HG03469 (cell line): ENCODE measurements around the gene MRPS25.

Source experiments
- ATAC-seq: cut with Tn5 transposase; IDR thresholded peaks from one replicate; pipeline ENCODE4 v1.9.1; 2021; ENCODE audit warnings: mild to moderate bottlenecking, moderate library complexity, moderate number of reproducible peaks; ENCODE audit not compliant: unreplicated experiment

The MRPS25 gene

DNA sequence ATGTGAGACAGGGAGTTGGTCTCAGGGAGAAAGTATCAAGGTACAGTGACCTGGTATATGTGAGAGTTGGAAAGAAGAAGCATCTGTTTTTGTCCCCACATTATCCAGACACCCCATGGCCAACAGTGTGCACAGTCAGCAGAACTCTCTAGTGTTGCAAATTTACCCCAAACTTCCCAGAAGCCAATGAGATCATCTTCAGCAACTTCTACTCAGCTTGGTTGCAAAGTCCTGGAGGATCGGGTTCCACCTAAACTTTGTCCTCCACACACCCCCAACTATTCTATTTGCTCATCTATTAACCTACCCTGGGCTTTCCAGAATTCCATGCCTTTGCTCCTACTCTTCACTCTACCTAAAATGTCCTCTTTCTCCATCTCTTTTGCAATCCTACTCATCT, 18.1 kb upstream of the MRPS25 start:
- no peak for ATAC-seq

DNA sequence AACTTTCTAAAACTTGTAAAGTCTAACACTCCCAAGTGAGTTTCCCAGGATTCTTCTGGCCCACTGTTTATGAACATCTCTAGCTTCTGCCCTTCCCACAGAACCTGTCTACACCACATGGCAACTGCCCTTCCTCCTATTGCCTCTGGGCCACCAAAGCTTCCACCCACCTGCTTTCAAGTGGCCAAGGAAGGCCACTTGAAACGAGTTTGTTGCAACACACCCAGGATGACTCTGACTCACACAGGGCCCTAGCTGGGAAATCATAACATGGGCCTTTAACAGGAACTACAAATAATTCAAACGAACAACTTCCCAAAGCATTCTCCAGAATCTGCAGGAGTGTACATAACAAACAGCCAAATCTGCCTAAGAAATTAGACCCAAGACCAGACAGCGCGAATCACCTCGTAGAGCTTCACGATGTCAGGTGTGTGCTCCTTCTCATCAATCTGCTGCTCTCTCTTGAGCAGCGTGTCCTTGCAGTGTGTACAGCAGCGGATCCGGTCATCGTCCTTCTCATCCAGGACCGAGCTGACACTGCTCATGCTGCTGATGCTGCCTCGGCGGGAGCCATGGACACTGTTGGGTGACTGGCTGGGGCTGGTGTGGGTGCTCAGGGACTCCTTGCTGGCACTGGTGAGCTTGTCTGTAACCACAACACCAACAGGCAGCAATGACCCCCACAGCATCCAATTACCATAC, 17.0 kb upstream of the MRPS25 start:
- no peak for ATAC-seq

DNA sequence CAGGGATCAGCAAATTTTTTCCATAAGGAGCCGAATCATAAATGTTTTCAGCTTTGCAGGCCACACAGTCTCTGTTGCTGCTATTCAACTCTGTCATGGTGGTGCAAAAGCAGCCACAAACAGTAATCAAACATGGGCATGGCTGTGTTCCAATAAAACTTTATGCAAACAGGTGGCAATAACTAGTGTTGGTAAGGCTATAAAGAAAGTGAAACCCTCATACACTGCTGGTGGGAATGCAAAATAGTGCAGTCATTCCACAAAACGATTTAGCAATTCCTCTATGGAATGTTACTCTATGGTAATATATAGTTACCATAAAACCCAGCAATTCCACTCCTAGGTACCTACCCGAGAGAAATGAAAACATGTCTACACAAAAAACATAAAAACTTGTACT, 14.0 kb upstream of the MRPS25 start:
- no peak for ATAC-seq

DNA sequence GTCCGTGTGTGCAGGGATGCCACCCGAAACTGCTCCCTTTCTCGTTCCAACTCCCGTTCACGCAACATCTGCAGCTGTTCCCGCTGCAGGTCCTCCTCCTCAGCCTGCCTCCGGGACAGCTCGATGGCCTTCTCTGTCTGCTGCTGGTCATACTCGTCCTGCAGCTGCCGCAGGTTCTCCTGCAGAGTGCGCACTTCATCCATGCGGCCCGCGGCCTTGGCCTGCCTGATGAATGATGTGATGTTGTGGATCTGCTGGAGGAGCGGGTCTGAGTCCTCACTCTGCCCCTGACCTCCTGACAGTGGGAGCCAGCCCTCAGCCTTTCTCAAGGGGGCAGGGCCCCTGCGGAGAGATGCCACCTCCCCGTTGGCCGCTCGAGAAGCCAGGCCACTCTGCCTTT, 9.4 kb upstream of the MRPS25 start:
- ATAC-seq, result no peak

DNA sequence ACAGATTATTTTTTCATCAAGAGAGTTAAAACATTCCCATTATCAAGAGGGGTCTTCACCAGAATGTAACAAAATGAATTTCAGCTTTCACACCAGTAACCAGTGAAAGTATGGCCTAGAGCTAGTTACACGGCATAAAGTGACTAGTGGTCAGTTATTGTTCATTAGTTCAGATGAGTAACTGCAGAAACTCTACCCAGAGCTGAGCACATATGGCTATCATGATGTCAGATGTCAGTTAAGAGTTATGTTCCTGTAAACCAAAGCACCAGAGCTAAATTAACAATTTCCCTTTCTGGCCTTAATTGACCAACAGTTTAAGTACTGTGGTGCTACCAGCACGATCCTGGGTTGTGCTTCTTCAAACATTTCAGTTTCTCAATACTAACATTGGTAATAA, 6.6 kb upstream of the MRPS25 start:
- ATAC-seq, result no peak

DNA sequence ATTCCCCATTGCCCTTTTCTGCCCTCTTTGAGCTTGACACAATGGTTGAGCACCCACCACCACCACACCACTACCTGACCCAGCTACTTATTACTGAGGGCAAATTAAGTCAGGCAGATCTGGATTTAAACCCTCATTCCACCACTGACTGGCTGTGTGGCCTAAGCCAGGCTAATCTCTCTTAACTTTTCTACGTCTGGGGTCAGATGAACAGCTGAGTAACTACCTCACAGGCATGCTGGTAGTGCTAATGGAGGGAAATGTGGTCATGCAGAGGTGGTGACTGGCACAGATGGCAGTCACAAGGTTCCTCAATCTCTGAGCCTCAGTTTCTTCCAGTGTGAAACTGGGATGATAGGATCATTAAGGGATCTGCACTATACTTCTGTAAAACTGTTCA, 4.3 kb upstream of the MRPS25 start:
- no peak for ATAC-seq

DNA sequence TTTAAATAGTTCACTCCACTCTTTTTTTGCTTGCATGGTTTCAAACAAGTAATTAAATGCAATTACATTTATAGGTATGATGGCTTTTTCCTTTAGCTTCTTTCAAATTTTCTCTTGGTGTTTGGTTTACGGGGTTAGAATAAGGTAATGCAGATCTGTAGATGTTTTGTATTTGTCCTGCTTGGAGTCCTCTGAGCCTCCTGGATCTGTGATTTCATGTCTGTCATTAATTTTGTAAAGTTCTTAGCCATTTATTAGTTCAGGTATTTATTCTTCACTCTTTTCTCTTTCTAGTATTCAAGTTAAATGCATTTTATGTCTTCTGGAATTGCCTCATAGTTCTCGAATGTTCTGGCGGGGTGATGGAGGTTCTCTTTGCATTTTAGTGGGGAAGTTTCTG, 1.4 kb upstream of the MRPS25 start:
- no peak for ATAC-seq

DNA sequence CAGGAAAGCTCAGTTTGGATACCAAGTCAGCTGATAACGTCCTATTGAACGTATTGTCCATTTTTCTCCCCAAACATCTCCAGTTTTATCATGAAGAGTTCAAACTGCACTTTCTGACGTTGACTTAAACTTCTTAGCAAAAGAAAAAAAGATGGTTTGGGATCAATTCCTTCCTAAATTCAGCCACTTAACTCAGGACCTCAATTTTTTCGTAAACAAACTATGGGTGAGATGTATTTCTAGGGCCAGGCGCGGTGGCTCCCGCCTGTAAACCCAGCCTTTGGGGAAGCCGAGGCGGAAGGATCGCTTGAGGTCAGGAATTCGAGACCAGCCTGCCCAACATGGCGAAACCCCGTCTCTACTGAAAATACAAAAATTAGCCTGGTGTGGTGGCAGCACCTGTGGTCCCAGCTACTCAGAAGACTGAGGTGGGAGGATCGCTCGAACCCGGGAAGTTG, 464 bp upstream of the MRPS25 start:
- ATAC-seq, result no peak

DNA sequence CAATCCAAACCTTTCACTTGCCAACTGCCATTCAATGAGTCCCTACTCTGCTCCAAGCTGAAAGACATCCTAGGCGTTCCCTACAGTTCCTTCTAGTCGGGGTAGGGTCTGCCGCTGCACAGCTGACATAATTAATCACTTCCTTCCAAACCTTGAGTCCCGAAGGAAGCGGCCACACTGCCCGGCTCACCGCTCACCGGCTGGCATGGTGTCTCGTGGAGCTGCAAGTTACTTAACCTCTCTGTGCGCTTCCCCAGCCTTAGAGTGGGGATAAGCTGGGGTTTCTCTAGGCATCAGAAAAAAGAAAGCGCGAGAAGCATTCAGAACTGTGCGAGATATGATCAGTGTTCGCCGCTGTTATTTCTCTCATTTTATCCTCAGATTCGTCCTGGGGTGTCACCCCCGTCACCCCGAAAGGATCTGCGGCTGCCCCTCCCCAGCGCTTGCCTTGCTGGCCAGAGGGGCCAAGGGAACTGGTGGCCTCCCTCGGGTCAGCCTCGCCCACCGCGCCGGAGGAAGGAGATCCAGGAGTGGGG, 748 bp downstream of the MRPS25 start:
- ATAC-seq, result peak; percentile 8

DNA sequence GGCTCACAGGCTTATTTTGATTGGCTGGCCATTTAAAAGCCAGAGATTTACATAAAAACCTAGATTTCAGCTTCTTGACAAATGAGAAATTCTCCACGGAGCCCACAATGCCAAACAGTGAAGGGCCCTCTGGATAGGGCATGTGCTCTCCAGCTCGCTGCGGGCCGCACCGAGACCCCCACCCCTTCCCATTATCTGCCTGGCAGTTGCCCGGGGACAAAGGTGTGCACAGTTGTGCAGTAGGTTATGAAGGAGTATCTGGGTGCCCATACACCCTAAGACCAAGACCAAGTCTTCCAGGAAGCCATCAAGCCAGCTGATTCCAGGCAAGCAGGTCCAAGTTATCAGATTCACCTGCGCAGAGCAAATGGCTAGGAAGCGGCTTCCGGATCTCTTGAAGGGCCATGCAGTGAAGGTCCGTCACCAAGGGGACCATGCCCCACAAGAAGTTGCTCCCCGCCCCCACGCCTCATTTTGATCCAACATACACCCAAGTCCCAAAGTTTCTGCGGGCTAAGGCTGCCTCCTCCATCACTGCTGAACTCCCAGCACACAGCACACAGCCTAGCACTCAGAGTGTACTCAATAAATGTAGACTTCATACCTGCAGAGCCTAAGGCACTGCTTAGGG, 1.3 kb downstream of the MRPS25 start:
- no peak for ATAC-seq

DNA sequence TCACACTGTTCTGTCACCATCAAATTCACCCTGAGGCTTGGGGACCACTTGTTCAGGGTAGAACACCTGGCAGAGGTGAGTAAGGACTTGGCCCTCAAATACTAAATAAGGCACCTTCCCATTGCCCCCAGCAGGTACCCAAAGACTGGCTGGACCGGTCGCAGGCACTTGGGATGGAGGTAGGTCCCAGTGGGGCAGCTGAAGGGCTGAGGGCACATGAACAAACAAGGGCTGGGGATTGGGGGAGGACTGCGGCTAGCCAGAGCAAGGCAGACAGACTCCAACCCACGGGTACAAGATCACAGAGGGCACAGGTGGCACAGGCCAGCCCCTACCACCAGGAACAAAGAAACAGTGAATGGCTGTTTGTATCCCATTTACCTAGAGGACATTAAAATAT, 1.9 kb downstream of the MRPS25 start:
- ATAC-seq, result no peak

DNA sequence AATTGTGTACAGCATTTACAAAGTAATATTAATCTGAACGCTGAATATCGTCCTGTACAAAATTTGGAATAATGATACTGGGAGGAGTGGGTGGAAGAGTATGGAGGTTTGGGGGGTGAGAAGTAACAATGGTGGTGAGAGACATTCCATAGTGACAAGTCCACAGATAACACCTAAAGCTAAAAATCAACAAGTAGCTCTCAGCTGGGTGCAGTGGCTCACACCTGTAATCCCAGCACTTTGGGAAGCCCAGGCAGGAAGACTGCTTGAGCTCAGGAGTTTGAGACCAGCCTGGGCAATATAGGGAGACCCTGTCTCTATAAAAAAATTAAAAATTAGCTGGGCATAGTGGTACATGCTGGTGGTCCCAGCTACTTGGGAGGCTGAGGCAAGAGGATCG, 5.1 kb downstream of the MRPS25 start:
- ATAC-seq, result no peak

DNA sequence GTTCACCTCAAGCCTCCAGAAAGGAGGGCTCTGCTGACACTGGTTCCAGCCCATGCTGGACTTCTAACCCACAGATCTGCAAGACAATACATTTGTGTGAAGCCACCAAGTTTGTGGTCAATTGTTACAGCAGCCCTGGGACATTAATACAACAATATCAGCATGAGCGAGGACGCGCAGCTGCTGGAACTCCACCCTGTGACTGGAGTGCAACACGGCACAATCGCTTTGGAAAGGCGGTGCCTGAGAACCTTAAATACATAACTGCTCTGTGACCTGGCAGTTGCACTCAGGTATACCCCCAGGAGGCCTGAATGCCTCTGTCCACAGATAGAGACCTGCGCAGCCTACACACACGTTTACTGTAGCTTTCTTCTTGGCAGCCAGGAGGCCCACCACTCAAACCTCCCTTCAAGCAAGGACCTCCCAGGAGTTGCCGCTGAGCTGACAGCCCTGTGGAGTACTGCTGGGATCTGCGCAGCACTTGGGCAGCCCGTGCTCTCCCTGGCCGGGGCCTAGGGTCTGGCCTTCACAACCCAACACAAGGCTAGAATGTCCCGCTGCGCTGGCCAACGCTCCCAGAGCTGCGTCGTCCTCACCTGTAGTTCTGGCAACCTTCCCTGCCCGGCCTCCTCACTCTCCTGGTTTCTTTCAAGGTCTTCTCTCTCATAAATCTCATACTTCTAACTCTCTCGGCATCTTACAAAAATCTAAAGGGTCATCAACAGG, 8.3 kb downstream of the MRPS25 start:
- ATAC-seq, result no peak

DNA sequence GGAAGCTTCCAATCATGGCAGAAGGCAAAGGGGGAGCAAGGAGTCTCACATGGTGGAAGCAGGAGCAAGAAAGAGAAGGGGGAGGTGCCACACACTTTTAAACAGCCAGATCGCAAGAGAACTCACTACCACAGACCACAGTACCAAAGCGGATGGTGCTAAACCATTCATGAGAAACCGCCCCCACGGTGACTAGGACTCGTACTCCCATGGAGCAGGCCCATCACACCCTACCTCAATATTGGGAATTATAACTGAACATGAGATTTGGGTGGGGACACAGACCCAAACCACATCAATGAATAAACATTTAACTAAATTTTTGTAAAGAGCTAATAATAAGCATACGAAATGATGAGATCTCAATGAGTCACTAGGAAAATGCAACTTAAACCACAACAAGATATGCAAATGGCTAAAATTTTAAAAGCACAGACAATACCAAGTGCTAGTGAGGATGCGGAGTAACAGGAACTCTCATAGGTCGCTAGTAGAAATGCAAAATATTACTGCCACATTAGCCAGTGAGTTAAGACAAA, 10.0 kb downstream of the MRPS25 start:
- ATAC-seq, result peak; percentile 28

DNA sequence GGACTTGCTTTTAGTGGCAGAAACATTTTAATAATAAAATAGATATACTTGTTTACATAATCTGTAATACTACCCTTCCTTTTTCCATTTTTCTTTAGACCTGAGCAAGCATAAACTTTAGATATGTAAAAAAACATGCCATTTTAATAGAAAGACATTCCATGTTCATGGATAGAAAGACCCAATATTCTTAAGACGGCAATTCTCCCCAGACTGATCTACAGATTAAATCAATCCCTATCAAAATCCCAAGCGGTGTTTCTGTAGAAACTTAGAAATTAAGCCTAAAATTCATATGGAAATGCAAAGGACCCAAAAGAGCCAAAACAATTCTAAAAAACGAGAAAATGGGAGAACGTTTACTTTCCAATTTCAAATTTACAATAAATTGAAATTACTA, 11.6 kb downstream of the MRPS25 start:
- ATAC-seq, result no peak

DNA sequence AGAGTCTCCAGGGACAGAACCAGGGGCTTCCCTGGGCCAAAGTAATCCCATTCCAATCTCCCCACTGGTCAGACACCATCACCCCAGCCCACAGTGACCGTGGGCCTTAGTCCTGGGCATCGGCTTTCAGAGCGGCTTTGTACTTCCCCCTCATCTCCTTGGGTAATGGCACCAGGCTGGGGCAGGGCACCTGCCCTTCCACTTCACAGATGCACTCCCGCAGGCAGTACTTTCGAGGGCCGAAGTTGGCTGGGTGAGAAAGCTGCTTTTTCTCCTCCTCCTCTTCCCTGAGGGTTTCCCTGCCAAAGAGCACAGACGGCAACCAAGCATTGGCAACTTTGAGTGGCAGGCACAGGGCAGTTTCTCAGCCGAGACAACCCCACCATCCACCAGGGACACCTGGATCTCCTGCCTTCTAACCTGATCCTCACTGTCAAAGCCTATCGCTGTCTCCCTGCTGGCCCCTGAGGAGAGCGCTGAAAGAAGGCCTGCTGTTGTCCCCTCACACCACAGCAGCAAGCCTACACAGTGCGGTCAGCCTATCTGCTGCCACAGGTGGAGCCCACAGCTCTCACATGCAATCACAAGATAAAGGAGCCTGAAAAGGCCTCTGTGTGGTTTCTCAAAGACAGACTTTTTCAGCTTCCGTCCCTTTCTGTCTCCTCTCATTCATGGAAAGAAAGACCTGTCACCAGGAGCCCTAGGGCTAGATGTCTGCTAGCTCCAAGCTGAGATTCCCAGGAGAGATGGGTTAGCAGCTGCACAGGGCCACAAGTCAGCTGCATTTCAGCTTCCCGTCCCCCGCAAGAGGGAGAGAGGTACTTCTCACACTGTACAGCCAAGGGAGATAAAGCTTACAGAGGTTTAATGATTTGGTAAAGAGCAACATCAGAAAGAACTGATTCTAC, 12.5 kb downstream of the MRPS25 start:
- ATAC-seq, result no peak

DNA sequence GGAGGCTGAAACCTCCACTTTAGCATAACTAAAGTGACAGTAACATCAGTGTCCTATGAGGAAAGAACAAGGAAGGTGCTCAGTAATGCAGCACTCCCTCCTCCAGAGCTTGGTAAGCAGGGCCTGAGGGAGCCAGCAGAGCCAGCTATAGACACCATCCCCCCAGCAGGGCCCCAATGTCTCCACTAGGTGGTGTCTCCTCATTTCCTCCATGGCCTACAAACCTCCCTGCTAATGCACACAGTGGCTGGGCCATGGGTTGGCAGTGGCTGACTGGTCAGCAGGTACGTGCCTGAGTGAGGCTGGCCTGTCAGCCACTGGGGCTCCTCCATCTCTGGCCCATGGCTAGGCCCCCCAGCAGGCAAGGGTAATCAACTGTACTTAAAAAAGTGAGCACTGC, 13.6 kb downstream of the MRPS25 start:
- peak; percentile 34 for ATAC-seq

DNA sequence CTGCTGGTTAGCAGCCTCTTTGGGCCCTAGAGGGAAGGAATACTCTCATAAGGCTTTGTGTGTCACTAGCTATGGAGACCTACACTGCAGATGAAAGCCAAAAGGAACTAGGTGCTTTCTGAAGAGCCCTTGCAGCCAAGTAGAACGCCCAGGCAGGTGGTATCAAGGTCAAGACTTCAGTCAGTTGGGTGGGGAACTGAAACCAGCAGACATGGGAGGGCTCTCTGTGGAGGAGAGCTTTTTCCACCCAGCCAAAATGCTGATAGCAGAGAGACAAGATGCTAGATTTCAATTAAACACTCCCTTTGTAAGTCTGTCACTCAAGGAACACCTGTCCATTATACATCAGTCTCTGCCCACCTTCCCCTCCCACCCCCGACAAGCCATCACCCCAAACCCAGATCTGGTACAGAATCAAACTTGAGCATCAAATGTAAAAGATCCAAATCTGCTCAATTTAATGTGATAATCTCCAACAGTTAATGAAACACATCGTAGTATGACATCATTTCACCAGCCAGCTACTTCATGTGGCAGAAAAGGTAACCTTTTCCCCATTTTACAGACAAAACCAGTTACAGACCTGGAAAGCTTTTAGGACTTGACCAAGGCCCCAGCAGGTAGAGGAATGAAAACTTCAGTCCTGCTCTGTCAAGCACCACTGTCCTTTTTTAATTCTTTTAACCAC, 14.6 kb downstream of the MRPS25 start:
- ATAC-seq, result peak; percentile 75

DNA sequence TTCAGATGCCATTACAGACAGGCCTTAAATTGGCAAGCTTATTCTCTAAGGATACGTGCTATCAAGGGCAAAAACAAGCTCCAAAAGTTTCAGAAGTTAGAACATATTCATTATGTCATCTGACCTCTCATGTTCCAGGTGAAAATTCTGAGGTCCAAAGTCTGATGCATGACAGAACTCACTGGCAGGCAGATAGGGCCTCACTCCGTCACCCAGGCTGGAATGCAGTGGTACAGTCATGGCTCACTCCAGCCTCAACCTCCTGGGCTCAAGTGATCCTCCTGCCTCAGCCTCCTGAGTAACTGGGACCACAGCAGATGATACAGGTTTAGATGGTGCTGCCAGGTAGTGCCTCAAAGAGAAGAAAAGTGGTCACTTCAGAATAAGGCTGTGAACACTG, 15.5 kb downstream of the MRPS25 start:
- ATAC-seq, result no peak

DNA sequence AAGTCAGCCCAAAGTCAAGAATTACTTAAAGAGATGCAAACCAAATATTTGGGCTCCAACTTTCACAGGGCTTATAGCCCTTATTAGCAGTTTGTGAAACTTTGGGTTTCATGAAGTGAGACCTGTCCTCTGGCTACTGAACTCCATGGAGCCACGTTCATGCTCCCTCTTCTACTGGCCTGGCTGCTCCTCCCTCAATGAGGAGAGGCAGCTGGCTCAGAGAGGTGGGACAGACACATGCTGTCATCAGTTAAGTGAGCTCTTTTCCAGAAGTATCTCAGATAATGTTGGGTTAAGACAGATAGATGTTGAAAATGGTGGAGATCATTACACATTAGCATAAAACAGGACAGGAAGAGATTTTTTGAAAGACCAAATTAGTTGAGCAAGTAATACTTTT, 19.4 kb downstream of the MRPS25 start:
- no peak for ATAC-seq
